ENCODE data around the gene DENND1A.
"Not testable (repeated sequence)": the region's sequence is repeated elsewhere in the genome, so short reads cannot be mapped to it uniquely, and the experiment has no call there.

The DENND1A gene

DNA sequence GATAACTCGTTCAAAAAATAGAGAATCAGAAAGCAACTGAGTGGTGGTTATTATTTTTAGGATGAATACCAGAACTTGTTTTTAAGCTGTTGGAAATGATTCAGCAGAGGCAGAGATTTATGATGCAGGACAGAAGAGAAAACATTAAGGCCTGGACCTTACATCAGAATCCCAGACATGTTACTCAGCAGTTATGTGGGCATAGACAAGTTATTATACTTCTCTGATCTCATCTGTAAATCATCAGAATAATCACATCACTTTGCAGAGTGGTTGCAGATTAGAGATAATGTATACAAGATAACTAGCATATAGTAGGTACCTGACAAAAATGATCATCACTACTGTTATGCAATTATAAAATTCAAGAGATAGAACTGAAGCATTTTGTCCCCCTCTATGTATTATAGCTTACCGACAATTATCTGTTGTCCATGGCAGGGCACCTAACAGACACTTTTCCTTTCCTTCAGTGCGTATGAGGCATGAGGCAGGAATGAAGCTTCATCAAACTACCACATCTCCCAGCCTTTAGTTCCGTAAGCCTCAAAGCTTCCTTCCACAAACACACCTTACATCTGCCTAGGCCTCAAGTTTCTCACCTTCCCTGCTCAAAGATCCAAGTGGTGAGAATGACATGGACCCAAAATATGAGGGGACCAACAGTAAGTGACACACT lies 165.9 kb downstream of the DENND1A start:
- no peak for DNase-seq

DNA sequence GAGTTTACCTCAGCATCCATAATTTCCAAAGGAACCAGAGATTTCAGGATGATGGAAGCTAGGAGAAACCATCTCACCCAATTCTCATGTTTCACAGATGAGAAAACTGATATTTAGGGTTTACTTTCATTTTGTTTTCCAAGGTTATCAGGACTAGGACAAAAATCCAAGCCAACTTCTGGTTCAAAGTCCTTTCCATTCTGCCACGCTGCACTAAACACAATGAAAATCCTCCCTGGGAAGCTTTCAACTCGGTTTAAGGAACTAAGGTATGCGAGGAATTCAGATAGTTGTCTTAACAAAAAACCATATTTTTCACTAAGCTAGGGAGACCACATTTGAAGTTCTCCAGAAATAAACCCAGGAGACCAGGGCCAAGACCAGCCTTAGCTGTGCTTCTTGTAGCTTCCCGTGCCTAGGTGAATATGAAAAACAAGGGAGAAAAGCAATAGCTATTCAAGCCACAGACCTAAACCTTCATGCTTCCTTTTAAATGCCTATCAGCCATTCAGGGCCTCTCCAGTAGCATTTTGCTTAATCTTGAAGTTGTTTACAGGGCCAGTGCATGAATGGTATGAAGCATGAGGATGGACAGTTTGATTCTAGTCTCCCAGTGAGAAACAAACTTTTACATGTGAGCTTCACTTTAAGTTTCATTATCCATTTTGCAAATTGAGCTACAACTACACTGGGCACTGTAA lies 167.9 kb downstream of the DENND1A start:
- no peak for DNase-seq

DNA sequence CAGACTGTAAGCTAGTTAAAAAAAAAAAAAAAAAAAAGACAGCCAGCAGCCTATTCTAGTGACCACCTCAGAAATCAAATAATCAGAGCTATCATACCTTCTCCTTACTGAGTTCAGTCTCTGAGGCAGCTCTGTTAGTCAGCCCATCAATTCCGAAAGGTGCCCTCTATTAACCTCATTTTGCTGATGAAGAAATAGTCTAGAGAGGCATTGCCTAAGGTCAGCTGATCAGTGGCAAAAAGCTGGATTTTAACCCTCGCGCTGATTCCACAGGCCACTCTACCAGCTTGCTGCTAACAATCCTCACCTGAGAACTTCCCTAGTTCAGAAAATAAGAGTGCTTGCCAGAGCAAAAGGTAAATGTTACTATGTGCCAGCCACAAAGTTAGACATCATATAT lies 172.0 kb downstream of the DENND1A start:
- DNase-seq: no peak

DNA sequence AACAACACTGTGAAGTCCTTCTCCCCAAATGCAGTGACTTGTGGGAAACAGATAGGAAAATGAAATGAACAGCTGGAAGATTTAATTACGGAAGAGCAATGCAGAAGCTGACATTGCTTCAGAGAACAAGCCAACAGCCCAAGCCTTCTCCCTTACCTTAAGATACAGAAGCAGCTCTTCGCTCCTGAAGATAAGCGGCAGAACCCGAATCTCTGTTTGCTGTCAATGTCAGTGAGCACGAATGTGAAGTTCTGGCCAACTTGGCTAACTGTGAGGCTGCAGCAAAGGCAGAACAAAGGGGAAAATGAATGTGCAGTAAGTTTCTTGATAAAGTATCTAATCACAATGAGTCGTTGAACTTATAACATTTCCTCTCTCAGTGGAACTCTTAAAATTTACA lies 172.4 kb downstream of the DENND1A start:
- DNase-seq: no peak

DNA sequence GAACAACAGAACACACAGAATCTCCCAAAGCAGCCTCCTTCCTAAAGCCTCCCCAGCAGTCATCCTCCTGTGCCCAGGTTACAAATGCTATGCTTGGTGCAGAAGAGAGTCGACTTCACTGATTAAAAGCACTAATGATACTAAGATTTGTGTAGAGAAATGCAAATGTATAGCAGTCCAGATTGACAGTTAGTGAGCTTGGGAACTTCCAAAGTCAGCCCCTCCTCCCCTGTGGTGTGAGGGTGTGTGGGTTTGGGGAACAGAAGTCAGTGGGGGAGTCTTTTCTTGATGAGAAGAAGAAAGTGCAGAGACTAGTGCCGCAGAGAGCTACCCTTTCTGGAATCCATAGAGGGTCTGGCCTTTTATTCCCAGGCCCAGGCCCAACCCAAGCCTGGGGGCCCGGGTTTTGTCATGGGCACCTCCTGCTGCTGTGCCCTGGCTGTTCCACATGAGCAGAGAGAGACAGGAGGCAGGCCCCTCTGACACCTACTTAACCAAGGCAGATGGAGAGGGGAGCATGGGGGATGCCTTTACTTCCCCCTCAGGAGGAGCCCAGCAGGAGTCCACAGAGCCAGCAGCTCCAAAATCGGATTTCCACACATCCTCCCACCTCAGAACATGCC lies 173.3 kb downstream of the DENND1A start:
- no peak for DNase-seq

DNA sequence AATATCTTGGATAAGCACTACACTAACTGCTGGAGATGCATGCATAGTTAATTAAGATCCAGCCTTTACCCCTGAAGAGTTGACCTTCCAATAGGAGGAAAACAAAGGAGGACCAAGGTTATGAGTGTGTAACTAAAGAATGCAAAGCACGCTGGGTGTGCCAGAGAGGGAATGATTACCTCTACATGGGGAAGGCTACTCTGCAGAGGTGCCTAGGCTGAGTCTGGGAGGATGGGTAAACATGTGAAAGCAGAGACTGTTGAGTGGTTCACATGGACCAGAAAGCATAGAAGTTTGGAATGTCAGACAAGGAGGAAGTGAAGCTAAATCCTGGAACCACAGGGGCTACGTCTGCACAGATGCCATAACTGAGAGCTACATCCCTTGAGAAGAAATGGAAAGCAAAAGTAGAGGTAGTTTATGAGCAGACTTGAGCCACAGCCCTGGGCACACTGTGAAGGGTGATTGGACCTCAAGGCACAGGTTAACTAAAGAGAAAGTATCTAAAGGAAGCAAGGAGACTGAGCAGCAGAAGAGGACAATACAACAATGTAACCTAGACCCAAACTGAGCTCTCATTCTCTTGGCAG lies 176.2 kb downstream of the DENND1A start:
- no peak for DNase-seq

DNA sequence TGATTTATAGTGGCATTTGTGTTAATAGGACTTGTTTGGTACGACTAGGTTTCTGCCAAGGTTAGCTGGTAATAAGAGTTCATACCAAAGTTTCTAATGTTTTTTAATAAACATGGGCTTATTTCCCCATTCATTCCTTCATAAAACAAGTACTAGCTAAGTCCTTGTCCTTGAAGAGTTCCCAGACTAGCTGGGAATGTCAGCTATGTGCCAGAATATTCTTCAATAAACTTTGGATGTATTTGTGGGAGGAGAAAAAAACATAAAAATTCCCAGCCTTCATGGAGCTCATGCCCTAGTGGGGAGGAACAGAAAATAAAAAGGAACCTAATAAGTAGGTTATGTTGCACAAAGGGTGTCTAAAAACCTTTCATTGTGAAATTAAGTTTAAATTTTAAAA lies 176.9 kb downstream of the DENND1A start:
- no peak for DNase-seq

DNA sequence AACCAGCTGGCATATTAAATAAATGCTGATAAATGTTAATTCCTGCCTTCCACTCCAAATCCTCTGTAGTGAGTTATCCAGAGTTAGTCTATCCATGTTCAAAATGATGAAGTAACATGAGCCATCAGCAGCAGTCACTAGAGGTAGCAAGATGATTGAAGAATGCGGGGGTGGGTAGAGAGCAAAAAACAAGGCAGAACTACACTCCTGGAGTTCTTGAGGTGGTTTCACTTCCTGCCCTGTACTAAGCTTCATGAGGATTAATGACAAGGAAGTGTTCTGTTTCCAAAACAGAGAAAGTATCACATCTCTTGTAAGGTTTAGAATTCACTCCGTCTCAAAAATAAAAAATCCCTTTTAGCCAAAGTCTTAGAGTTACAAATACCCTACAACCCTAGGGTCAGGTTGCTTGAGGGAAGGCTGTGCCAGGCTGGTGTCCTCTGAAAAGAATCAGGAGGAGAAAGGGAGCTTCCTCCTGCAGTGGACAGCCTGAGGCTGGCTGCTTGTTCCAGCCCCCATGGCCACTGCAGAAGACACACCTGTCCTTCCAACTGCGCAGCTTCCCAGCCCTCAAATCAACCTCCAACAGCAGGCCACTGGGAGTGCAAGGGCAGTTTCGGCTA lies 180.2 kb downstream of the DENND1A start:
- no peak for DNase-seq

DNA sequence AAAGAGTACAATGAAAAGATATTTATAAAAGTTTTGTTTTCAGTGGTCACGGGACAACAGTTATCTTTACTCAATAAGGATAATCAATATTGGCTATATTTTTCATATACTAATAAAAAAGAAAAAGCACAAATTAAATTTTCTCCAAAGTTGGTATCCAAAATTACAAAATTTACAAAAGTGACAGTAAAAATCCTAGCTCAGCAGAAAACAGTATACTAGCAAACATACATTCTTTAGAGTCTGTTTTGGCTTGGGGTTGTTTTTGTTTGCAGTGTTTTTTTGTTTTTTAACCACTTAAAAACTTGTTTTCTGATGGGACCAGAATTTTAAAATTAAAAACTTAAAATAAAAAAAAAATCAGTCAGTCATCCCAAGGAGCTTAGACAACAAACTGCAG lies 183.2 kb downstream of the DENND1A start:
- DNase-seq: no peak

DNA sequence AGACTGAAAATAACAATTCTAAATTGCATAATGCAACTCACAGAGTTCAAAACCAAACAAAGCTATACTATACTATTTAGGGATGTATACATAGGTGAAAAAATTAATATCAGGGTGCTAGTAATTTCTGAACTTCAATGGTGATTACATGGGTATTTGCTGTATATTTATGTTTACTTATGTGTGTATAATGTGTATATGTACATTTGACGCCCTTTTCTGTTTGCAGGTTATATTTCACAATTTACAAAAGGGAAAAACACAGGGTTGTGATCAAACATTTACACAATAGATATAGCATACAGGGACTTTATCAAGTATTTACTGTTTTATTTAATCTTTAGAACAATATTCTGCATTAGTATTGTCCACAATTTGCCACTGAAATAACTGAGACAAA lies 184.0 kb downstream of the DENND1A start:
- no peak for DNase-seq

DNA sequence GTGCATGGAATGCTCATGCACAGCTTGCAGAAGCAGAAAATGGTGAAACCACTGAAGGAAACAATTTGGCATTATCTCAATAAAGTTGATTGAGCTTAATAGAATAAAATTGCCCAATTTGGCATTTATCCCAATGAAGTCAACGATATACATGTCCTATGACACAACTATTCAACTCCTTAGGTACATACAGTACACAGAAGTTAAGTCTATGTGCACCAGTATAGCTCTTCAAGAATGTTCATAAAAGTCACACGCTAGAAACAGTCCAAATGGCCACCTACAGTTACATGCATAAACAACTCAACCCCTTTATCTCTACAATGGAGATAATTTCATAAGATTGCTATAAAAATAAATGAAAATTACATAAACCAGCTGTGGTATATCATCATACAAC lies 184.5 kb downstream of the DENND1A start:
- no peak for DNase-seq

DNA sequence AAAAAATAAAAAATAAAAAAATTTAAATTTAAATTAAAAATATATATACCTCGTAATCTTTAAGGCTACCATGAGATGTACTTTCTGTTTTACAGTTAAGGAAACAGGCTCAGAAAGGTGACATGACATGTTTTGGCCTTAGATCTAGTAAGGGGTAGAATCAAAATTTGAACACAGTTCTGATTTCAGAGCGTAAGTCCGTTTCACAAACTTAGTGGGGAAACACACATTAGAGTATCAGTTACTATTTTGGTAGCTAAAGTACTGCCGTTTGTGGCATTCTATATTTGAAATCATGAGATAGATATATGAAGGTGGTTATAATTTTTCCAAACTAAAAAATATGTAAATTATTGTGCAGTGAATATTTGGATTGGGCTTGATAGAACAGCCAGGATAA lies 186.2 kb downstream of the DENND1A start:
- no peak for DNase-seq

DNA sequence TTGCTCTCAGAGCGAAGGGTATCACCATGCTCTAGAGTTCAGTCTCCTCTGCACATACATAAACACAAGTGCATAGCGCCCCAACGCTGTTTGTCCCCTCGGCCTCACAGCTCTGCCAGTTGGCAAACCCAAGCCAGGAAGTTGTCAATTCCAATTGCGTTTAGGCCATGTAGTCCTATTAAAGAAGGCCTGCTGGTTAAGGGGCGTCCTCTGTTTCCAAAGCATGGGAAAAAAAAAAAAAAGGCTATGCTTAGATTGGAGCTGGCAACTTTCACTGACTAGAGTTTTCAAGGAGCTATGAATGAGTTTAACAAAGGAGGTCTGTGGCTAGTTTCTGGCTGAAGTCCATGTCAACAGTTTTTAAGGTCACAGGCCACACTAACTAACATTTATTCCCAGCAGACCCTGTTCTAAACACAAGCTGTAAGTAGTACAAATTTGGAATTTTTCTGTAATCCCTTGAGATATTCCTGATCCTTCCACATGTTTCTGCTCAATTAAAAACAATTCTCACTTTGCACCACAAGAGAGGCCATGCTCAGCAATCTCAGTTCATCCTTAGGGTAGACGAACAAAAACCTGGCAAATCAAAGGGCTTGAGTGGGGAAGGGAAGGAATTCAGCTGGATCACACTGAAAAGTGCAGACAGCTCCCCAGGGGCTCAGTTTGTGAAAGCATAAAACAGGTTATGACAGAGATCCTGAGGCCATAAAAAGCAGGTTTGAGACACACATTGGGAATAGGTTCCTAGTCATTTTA lies 187.7 kb downstream of the DENND1A start:
- DNase-seq: peak in 10 of 14 donors; percentile 4 to 60 (median 32)

DNA sequence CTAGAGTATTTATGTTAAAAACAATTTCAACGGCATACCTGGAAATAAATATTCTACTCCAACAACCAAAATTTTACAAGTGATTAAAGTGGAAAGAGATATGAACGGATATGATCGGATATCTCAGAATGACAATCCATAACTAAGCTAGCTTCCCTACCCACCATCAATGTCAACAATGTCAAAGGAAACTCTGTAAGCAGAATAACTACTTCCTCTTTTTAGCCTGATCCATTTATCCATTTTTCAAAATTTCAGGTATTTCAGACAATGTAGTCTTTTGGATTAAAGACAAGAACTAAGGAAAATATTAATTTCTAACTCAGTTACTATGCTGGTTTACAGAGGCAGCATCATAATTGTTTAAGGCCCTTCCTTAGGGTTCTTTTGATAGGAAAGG lies 188.7 kb downstream of the DENND1A start:
- no peak for DNase-seq

DNA sequence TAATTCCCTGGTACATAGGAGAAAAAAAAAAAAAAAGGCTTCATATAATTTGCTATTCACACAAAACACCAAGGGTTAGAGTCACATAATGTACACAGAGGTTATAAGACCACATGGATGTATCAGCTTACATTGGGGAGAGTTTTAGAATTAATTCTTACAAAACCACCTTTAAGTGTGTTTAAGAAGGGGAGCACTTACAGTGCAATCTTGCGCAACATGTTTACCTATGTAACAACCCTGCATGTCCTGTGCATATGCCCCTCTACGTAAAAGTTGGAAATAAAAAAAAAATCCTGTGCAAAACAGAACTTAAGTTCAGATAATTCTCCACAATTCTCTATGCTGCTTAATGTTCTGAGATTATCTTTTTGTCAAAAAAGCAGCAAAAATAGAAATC lies 190.0 kb downstream of the DENND1A start:
- DNase-seq: no peak

DNA sequence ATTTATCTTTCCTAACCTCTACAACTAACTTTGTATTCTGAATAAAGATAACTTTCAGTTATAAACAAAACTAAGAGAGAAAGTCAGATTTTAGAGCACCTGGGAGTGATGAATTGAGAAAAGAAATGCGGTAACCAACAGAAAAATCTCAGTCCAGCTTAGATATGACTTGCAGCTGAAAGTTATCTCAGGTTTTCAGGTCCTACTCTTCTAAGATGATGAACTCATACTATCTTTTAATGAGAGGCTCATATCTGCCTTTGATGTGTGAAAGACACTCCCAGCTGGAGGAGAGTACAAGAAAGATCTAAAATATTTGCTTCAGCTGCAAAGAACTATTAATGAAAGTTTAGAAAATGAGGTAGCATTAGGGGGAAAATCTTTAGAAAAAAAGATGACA lies 190.5 kb downstream of the DENND1A start:
- DNase-seq: no peak

DNA sequence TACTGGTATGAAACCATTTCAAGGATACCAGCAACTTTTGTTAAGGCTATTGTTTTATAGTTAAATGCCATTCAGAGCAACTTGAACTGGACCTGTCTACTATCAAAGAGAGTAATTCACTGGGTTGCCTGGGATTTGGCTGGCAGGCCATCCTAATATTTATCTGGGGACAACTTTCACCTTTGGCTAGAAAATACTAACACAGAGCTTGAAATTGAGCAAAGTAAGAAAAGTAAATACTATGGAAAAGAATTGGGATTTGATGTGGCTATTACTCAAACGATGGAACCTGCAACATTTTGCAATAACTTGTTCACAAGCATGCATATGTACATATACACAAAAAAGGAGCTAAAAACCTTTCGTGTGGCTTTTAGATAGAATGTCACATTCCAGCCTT lies 191.3 kb downstream of the DENND1A start:
- DNase-seq: no peak

DNA sequence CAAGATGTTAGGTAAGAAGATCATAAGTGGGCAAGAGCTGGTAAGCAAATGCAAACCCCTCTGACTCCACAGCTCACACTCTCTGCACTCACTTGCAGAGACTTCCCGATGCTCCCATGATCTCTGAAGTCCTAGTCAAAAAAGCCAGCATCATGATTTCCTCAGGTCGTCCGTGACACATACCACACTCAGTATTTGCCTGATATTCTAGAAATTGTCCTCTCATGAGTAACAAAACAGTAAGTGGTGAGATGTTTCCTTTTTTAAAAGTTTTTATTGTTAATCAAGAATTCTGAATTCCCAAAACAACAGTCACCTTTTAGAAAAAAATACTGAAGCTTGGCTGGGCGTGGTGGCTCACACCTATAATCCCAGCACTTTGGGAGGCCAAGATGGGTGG lies 194.6 kb downstream of the DENND1A start:
- no peak for DNase-seq

DNA sequence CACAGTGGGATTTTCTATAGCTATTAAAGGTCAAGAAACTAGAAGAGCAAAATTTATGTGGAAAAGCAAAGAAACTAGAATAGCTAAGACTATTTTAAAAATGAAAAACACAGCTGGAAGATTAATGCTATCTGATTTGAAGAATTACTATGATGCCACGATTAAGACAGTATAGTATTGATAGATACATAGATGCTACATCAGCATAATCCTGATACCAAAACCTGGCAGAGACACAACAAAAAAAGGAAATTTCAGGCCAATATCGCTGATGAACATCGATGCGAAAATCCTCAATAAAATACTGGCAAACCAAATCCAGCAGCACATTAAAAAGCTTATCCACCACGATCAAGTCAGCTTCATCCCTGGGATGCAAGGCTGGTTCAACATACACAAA lies 201.4 kb downstream of the DENND1A start:
- DNase-seq: not testable (repeated sequence)

DNA sequence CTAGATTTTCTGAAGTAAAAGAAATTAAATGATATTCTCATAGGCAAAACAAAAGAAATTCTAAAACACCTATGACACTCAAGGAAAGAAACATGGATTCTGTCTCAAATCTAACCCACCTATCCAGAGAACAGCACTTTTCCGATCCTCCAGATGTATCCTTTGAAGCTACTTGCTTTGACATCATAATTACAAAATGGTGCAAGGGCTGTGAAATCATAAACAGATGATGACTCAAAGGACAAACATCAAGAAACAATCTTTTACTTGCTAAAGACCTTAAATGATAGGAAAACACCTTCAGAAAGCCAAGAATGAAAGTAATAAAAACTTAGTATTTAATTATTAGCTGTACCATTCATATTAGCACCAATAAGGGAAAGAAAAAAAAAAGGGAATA lies 202.6 kb downstream of the DENND1A start:
- no peak for DNase-seq

DNA sequence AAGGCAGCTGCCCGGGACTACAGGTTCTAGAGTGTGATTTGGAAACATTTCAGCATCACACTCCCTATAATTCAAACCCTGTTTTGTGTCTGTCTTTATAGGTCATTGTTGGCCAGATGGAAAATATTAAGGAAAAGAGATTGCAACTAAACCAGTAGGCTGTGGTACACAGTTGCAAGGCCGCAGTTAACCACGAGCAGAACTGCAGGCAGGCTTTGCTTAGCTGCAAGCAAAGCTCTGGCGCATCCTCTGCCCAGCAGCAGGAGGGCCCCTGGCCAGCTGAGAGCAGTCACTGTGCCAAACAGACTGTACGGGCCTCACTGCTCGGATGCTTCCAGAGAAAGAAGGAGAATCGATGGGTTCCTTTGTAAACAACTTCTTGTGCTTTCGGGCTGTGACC lies 204.5 kb downstream of the DENND1A start:
- peak in 9 of 14 donors; percentile 17 to 59 (median 43) for DNase-seq

DNA sequence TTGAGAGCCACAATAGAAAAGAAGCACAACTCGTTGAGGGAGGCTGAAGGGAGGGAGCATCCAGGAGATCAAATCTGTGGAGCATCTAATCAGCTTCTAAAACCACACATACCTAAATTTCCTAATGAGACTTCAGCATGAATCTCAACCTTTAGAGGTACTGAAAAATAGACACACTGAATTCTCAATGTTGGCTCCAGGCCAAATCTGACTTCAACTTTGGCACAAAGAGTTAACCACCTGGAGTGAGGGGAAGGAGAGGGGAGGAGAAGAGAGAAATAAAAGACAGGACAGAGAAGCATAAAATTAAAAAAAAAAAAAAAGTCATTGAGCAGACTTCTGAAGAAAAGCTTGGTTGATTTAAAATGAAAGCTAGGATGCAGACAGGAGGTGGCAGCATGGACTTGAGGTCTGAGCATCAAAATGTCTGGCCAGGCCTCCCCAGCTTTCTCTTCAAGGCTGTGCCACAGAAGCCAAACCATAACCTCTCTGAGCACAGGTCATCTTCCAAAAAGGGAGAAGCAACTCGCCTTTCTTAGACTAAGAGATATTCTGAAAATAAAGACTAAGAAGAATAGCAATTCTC lies 205.6 kb downstream of the DENND1A start:
- peak in 3 of 14 donors; percentile 2 to 10 (median 7) for DNase-seq

Measured in C1 segment of cervical spinal cord (tissue), 14 donors.